ENCODE measurements around the gene GPNMB. TPM values are rescaled to one million over a fixed set of nuclear protein-coding genes. Genes with fewer than 3 reads are reported as not detected.

GPNMB gene
- total RNA-seq, 6 experiments from 2014 or later: 19.3 to 48.8 (median 44.1) TPM

DNA sequence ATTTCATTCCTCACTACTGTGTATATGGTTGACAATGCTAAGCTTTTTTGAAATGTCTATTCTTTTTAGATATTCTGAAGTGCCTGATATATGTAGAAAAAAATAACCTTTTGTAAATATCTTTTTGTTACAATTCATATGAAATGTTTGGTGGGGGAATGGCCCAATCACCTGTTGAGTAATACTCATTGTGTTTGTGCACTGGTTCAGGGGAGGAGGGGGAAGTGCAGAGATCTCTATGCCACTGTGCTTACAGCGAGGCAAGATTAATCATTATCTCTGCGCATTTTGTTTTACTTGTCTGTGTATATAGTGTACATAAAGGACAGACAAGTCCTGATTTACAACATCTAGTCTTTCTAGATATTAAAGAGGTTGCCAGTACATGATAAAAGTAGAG is 39.6 kb upstream of the GPNMB start:
- H3K9me3 Mint-ChIP-seq: no peaks in the 10 kb centered on the region
- no peak for DNase-seq
- no peak overlapping the region for H3K4me3 Mint-ChIP-seq
- H3K36me3 Mint-ChIP-seq (ENCODE audit: low read depth): peaks cover 4% of the 10 kb centered on the region; the same call in 1 of the 2 replicates
- H3K4me1 Mint-ChIP-seq (ENCODE audit: low read depth): peaks cover 11% of the 10 kb centered on the region
- TF ChIP-seq, protein P1, sequence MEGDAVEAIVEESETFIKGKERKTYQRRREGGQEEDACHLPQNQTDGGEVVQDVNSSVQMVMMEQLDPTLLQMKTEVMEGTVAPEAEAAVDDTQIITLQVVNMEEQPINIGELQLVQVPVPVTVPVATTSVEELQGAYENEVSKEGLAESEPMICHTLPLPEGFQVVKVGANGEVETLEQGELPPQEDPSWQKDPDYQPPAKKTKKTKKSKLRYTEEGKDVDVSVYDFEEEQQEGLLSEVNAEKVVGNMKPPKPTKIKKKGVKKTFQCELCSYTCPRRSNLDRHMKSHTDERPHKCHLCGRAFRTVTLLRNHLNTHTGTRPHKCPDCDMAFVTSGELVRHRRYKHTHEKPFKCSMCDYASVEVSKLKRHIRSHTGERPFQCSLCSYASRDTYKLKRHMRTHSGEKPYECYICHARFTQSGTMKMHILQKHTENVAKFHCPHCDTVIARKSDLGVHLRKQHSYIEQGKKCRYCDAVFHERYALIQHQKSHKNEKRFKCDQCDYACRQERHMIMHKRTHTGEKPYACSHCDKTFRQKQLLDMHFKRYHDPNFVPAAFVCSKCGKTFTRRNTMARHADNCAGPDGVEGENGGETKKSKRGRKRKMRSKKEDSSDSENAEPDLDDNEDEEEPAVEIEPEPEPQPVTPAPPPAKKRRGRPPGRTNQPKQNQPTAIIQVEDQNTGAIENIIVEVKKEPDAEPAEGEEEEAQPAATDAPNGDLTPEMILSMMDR (IDR thresholded peaks at IDR 0.05): no peak
- peaks cover 2% of the 10 kb centered on the region; the same call in 1 of the 2 replicates for H3K27me3 Mint-ChIP-seq (ENCODE audit: insufficient read depth)
- no peak overlapping the region for H3K27ac Mint-ChIP-seq

GRCh38 chr7:23207884-23208283 is 38.7 kb upstream of the GPNMB start:
- Mint-ChIP-seq H3K4me3 (no peak overlapping the region), H3K27ac (no peak overlapping the region), H3K27me3 (ENCODE audit: insufficient read depth) (peaks cover 2% of the 10 kb centered on the region; the same call in 1 of the 2 replicates), H3K9me3 (no peaks in the 10 kb centered on the region), H3K4me1 (ENCODE audit: low read depth) (peaks cover 11% of the 10 kb centered on the region), H3K36me3 (ENCODE audit: low read depth) (peaks cover 4% of the 10 kb centered on the region; the same call in 1 of the 2 replicates)
- DNase-seq: no peak
- TF ChIP-seq, protein P1 (IDR thresholded peaks at IDR 0.05): no peak

GRCh38 chr7:23208316-23208715 is 38.3 kb upstream of the GPNMB start:
- Mint-ChIP-seq H3K9me3 (no peaks in the 10 kb centered on the region), H3K27me3 (ENCODE audit: insufficient read depth) (peaks cover 2% of the 10 kb centered on the region; the same call in 1 of the 2 replicates), H3K36me3 (ENCODE audit: low read depth) (peaks cover 4% of the 10 kb centered on the region; the same call in 1 of the 2 replicates), H3K4me1 (ENCODE audit: low read depth) (peaks cover 11% of the 10 kb centered on the region), H3K4me3 (no peak overlapping the region), H3K27ac (no peak overlapping the region)
- TF ChIP-seq, protein P1 (IDR thresholded peaks at IDR 0.05): no peak
- no peak for DNase-seq

GRCh38 chr7:23210506-23210905 is 36.1 kb upstream of the GPNMB start:
- Mint-ChIP-seq H3K4me1 (ENCODE audit: low read depth) (peaks cover 11% of the 10 kb centered on the region), H3K27ac (no peak overlapping the region), H3K9me3 (no peaks in the 10 kb centered on the region), H3K36me3 (ENCODE audit: low read depth) (no peaks in the 10 kb centered on the region), H3K4me3 (no peak overlapping the region), H3K27me3 (ENCODE audit: insufficient read depth) (peaks cover 2% of the 10 kb centered on the region; the same call in 1 of the 2 replicates)
- TF ChIP-seq, protein P1 (IDR thresholded peaks at IDR 0.05): no peak
- DNase-seq: no peak

DNA sequence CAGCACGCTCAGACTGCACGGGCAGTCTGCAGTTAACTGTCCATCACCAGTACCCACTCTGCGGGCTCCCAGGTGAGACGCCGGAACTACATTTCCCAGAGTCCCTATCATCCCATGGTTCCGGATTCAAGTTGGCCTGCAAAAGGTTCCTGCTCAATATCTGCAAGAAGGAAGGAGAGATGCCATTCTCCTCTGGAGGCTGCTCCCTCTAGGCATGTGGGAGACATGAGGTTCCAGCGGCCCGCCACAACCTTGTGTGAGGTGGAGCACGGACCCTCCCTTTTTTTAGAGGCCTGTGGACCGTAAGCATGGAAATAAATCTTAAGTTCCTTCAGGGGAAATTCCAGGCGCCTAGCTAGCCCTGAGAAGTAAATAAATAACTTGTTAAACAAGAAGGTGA is 35.0 kb upstream of the GPNMB start:
- Mint-ChIP-seq H3K9me3 (no peaks in the 10 kb centered on the region), H3K36me3 (ENCODE audit: low read depth) (no peaks in the 10 kb centered on the region), H3K27me3 (ENCODE audit: insufficient read depth) (peaks cover 5% of the 10 kb centered on the region; the same call in 1 of the 2 replicates), H3K4me3 (no peak overlapping the region), H3K4me1 (ENCODE audit: low read depth) (peaks cover 11% of the 10 kb centered on the region), H3K27ac (no peak overlapping the region)
- no peak for DNase-seq
- TF ChIP-seq, protein P1 (IDR thresholded peaks at IDR 0.05): no peak

All from HFFc6 (cell line).